Globus pallidus (tissue), 1 donor: ENCODE results near the gene MARCHF5.
"Not testable (repeated sequence)": the region's sequence is repeated elsewhere in the genome, so short reads cannot be mapped to it uniquely, and the experiment has no call there.

Source experiments
- DNase-seq: peaks from one replicate; pipeline ENCODE4 v3.0.0-alpha.2; 2015; ENCODE audit warnings: low spot score

Gene MARCHF5

GRCh38 chr10:92387289-92387940 is 96.4 kb downstream of the MARCHF5 start:
- no peak for DNase-seq

- DNase-seq = not testable (repeated sequence)
Observed at GRCh38 chr10:92393173-92393572, 102.2 kb downstream of the MARCHF5 start.

- DNase-seq = no peak
Observed at GRCh38 chr10:92395271-92395670, 104.3 kb downstream of the MARCHF5 start.

GRCh38 chr10:92402234-92402633 is 111.3 kb downstream of the MARCHF5 start:
- not testable (repeated sequence) for DNase-seq
